OCI-LY1 (cell line): ENCODE results near the gene HNRNPAB.

Experiments used
- H2AFZ ChIP-seq: fragments of 200-600 bp; sonication (generic), shearing (Covaris generic); 2 replicates; pipeline ENCODE4 v1.6.0; 2014; ENCODE audit warnings: antibody characterized with exemption, mild to moderate bottlenecking, low read length
- H3F3A ChIP-seq: fragments of 200-600 bp; sonication (generic), shearing (Covaris generic); 2 replicates; pipeline ENCODE4 v1.6.0; 2014; ENCODE audit warnings: mild to moderate bottlenecking, antibody characterized with exemption, low read length, moderate library complexity; ENCODE audit not compliant: insufficient read depth
- H3K27ac ChIP-seq: fragments of 200-600 bp; sonication (generic); 2 replicates; pipeline ENCODE4 v1.5.1; 2014; ENCODE audit warnings: low read length, mixed run types, mild to moderate bottlenecking, low read depth; ENCODE audit not compliant: poor library complexity, severe bottlenecking
- H3K27me3 ChIP-seq: fragments of 200-600 bp; sonication (generic); 2 replicates; pipeline ENCODE4 v1.6.0; 2014; ENCODE audit warnings: antibody characterized with exemption, mild to moderate bottlenecking, low read length, moderate library complexity; ENCODE audit not compliant: insufficient read depth
- H3K36me3 ChIP-seq: fragments of 200-600 bp; sonication (generic); 2 replicates; pipeline ENCODE4 v1.6.1; 2014; ENCODE audit warnings: mild to moderate bottlenecking, antibody characterized with exemption, low read length, moderate library complexity, mixed read lengths; ENCODE audit not compliant: insufficient read depth
- H3K4me1 ChIP-seq: fragments of 200-600 bp; sonication (generic); 2 replicates; pipeline ENCODE4 v1.5.1; 2014; ENCODE audit warnings: mild to moderate bottlenecking, low read length, moderate library complexity; ENCODE audit not compliant: insufficient read depth, severe bottlenecking
- H3K4me2 ChIP-seq: fragments of 200-600 bp; sonication (generic), shearing (Covaris generic); 2 replicates; pipeline ENCODE4 v1.6.1; 2014; ENCODE audit warnings: low read length
- H3K4me3 ChIP-seq: fragments of 200-600 bp; sonication (generic); 2 replicates; pipeline ENCODE4 v1.5.1; 2014; ENCODE audit warnings: low read length, low read depth, mild to moderate bottlenecking, mixed read lengths; ENCODE audit not compliant: poor library complexity, severe bottlenecking
- H3K79me2 ChIP-seq: fragments of 200-600 bp; shearing (Covaris generic); 2 replicates; pipeline ENCODE4 v1.6.1; 2016; ENCODE audit warnings: mixed run types, low read length, mixed read lengths; ENCODE audit not compliant: insufficient read depth
- H3K9ac ChIP-seq: fragments of 200-600 bp; sonication (generic), shearing (Covaris generic); 2 replicates; pipeline ENCODE4 v1.6.1; 2014; ENCODE audit warnings: mild to moderate bottlenecking, low read length, mixed read lengths
- H3K9me2 ChIP-seq: fragments of 200-600 bp; sonication (generic), shearing (Covaris generic); 2 replicates; pipeline ENCODE4 v1.6.1; 2014; ENCODE audit warnings: low read depth, mild to moderate bottlenecking, low read length, mixed read lengths
- H3K9me3 ChIP-seq: fragments of 200-600 bp; shearing (Covaris generic); 2 replicates; pipeline ENCODE4 v1.6.1; 2014; ENCODE audit warnings: low read length, mixed read lengths
- H4K20me1 ChIP-seq: fragments of 200-600 bp; sonication (generic), shearing (Covaris generic); 2 replicates; pipeline ENCODE4 v1.6.0; 2016; ENCODE audit warnings: mild to moderate bottlenecking, low read length; ENCODE audit not compliant: insufficient read depth
- EZH2 ChIP-seq: fragments of 200-600 bp; sonication (generic), shearing (Covaris generic); IDR thresholded peaks from 2 replicates; pipeline ENCODE4 v1.8.0; 2017; ENCODE audit warnings: borderline replicate concordance, mixed run types, mild to moderate bottlenecking, antibody characterized with exemption, low read length, moderate library complexity, mixed read lengths
- TF ChIP-seq, protein P1 (sequence below): fragments of 200-600 bp; sonication (generic), shearing (Covaris generic); IDR thresholded peaks from 2 replicates; pipeline ENCODE4 v1.5.1; 2017; ENCODE audit warnings: mild to moderate bottlenecking, antibody characterized with exemption, low read length, moderate library complexity, mixed read lengths

HNRNPAB gene

DNA sequence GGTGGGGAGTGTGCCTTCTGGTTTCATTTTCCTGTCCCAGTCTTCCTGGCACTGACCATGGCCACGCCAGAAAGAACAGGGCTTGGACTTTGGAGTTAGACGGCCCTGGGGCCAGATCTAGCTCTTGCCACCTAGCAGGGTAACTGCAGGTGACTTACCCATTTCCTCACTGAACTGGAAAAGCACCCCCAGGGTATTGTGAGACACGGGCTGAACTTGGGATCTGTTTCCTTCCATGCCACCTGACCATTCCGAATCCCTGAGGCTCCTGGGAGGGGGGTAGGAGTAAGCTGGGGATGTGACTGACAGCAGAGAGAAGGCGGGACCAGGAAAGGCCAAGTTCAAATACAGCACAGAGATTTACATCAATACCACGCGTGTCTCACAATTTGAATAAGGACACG is 9.4 kb downstream of the HNRNPAB start:
- Histone ChIP-seq H3K9me3 (no peaks in the 10 kb centered on the region), H2AFZ (no peak overlapping the region), H3K36me3 (peaks cover 93% of the 10 kb centered on the region), H3K27ac (peak overlapping the region; percentile 53), H3K4me1 (peaks cover 21% of the 10 kb centered on the region), H3K79me2 (no peaks in the 10 kb centered on the region), H3F3A (0 out of 2 replicates have a peak, but pooled peaks cover 10% of the 10 kb centered on the region), H4K20me1 (no peaks in the 10 kb centered on the region), H3K4me3 (no peak overlapping the region), H3K9ac (no peak overlapping the region), H3K9me2 (no peaks in the 10 kb centered on the region), H3K4me2 (no peak overlapping the region), H3K27me3 (no peaks in the 10 kb centered on the region)
- TF ChIP-seq, protein P1, sequence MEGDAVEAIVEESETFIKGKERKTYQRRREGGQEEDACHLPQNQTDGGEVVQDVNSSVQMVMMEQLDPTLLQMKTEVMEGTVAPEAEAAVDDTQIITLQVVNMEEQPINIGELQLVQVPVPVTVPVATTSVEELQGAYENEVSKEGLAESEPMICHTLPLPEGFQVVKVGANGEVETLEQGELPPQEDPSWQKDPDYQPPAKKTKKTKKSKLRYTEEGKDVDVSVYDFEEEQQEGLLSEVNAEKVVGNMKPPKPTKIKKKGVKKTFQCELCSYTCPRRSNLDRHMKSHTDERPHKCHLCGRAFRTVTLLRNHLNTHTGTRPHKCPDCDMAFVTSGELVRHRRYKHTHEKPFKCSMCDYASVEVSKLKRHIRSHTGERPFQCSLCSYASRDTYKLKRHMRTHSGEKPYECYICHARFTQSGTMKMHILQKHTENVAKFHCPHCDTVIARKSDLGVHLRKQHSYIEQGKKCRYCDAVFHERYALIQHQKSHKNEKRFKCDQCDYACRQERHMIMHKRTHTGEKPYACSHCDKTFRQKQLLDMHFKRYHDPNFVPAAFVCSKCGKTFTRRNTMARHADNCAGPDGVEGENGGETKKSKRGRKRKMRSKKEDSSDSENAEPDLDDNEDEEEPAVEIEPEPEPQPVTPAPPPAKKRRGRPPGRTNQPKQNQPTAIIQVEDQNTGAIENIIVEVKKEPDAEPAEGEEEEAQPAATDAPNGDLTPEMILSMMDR: no peak
- no peak for TF ChIP-seq EZH2

DNA sequence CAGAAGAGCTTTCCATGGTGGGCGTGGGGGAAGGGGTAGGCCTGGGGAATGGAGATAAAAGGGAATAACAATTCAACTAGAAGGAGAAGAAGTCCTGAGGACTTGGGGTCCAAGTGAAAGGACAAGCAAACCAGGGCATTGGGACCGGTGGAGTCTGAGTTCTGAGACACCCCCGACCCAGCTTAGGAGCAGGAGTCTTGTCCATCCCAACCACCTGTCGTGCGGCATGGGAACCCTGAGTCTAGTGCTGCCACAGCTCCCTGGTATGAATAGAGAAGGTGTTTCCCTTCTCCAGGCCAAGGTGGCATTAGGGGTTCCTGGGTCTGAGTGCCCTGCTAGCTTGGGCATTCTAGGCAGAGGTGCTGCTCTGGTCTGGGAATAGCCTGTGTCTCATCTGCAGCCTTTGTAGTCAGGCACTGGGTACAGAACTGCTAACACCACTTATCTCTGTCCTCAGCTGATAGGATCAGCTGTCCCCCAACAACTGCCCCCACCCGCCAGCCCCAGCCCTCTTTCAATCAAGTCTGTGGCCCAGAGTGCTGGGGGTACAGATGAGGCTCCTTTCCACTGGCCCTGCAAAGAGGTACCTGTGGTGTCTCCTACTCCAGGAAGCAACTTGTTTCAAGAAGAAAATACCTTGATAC is 9.9 kb downstream of the HNRNPAB start:
- peaks cover 89% of the 10 kb centered on the region for H3K36me3 ChIP-seq
- no peaks in the 10 kb centered on the region for H3K9me3 ChIP-seq
- no peak overlapping the region for H2AFZ ChIP-seq
- peaks cover 18% of the 10 kb centered on the region for H3K4me1 ChIP-seq
- peak overlapping the region; percentile 53 for H3K27ac ChIP-seq
- H3K4me2 ChIP-seq: no peak overlapping the region
- no peaks in the 10 kb centered on the region for H3K79me2 ChIP-seq
- H3K9me2 ChIP-seq: no peaks in the 10 kb centered on the region
- no peaks in the 10 kb centered on the region for H4K20me1 ChIP-seq
- H3K27me3 ChIP-seq: no peaks in the 10 kb centered on the region
- no peak overlapping the region for H3K9ac ChIP-seq
- H3K4me3 ChIP-seq: no peak overlapping the region
- 0 out of 2 replicates have a peak, but pooled peaks cover 10% of the 10 kb centered on the region for H3F3A ChIP-seq
- no peak for TF ChIP-seq EZH2
- TF ChIP-seq, protein P1: no peak

DNA sequence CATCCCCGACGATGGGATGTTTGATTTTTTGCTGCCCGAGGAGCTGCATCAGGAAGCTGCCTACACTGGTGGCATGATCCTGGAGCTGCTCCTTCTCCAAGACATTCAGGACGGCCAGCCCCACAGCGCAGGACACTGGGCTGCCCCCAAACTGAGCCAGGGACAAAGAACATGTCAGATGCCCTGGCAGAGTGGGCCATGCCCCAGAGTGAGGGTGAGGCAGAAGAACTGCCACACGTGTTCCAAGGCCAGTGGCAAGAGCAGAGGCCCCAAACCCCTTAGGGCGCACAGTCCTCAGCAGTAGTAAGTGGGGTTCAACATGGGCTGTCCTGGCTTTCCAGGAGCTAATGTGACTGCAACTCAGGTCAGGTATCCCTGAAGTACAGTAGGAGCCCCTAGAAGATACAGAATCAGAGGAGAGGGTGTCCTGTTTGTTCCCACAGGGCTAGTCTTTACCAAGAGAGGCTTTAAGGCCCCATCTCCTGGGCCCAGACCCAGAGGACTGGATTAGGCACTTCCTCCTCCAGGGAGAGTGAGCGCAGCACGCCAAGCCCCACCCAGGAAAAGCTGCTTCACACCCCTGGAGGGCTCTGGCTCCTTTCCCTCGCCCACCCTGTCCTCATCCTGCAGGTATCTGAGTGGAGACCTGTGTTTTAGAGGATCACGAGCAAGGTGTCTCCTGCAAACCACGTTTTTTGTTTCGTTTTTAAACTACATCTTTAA is 11.1 kb downstream of the HNRNPAB start:
- peak overlapping the region; percentile 21; the same call in 1 of the 2 replicates for H3K4me2 ChIP-seq
- H4K20me1 ChIP-seq: no peaks in the 10 kb centered on the region
- peaks cover 82% of the 10 kb centered on the region for H3K36me3 ChIP-seq
- H3K9ac ChIP-seq: no peak overlapping the region
- H3F3A ChIP-seq: 0 out of 2 replicates have a peak, but pooled peaks cover 10% of the 10 kb centered on the region
- no peak overlapping the region for H3K4me3 ChIP-seq
- H2AFZ ChIP-seq: no peak overlapping the region
- H3K9me3 ChIP-seq: no peaks in the 10 kb centered on the region
- no peaks in the 10 kb centered on the region for H3K9me2 ChIP-seq
- H3K4me1 ChIP-seq: peaks cover 18% of the 10 kb centered on the region
- no peaks in the 10 kb centered on the region for H3K27me3 ChIP-seq
- H3K27ac ChIP-seq: peak overlapping the region; percentile 48
- TF ChIP-seq EZH2: no peak
- TF ChIP-seq, protein P1: no peak
- H3K79me2 ChIP-seq: no peaks in the 10 kb centered on the region
